GM12864 (cell line): Measurements from ENCODE around the gene FNDC1.

ENCODE experiments used
- DNase-seq: peaks from one replicate; pipeline ENCODE4 v3.0.0-alpha.2; 2011; ENCODE audit warnings: low read depth
- H3K4me3 ChIP-seq: 2 replicates; pipeline ENCODE4 v1.5.1; 2011; ENCODE audit warnings: mild to moderate bottlenecking, low read depth, low read length, control low read depth
- TF ChIP-seq, protein P1 (sequence below): IDR thresholded peaks from 2 replicates; pipeline ENCODE4 v1.5.1; 2011; ENCODE audit warnings: low read depth, mild to moderate bottlenecking, moderate library complexity, low read length, control low read depth, inconsistent platforms; ENCODE audit errors: missing control alignments

FNDC1 gene

DNA sequence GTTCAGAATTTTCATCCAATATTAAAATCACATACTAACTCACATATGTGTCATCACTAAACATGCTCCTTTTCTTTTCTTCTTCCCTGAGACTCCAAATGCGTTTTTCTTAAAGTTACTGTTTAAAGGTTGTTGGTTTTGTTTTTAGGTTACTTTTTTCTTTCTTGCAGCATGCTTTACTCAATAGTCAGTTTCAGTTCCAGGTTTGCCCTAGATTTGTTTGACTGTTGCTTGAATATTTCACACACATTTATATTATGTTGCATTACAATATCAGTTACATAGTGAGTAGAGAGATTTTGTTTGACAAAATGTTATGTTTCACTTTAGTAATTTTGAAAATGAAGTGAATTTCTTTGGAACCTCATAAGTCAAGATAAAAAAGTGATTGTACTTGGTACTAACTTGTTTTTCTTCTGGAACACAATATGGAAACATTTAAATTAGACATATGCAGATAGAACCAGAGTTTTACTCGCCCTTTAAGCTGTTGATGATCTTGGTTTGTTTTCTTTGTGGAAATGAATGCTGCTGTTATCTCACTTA lies 27.3 kb downstream of the FNDC1 start:
- no peak overlapping the region for H3K4me3 ChIP-seq
- TF ChIP-seq, protein P1, sequence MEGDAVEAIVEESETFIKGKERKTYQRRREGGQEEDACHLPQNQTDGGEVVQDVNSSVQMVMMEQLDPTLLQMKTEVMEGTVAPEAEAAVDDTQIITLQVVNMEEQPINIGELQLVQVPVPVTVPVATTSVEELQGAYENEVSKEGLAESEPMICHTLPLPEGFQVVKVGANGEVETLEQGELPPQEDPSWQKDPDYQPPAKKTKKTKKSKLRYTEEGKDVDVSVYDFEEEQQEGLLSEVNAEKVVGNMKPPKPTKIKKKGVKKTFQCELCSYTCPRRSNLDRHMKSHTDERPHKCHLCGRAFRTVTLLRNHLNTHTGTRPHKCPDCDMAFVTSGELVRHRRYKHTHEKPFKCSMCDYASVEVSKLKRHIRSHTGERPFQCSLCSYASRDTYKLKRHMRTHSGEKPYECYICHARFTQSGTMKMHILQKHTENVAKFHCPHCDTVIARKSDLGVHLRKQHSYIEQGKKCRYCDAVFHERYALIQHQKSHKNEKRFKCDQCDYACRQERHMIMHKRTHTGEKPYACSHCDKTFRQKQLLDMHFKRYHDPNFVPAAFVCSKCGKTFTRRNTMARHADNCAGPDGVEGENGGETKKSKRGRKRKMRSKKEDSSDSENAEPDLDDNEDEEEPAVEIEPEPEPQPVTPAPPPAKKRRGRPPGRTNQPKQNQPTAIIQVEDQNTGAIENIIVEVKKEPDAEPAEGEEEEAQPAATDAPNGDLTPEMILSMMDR: no peak

DNA sequence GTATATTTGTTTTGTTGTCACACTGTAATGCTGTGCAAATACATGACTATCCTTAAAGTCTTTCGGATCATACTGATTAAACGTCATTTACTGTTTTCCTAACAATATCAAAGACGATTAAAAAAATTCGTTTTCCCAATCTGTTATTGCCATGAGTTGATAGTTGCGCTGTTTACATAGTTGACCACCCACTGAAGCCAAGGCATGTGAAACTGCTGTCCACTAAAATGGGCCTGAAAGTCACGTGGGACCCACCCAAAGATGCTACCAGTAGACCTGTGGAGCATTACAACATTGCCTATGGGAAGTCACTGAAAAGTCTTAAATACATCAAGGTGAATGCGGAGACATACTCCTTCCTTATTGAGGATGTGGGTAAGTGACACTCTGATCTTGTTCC lies 28.1 kb downstream of the FNDC1 start:
- no peak for DNase-seq
- H3K4me3 ChIP-seq: no peak overlapping the region
- TF ChIP-seq, protein P1: no peak

More for the DNA sequence above, 27.3 kb downstream of the FNDC1 start:
- no peak for DNase-seq

DNA sequence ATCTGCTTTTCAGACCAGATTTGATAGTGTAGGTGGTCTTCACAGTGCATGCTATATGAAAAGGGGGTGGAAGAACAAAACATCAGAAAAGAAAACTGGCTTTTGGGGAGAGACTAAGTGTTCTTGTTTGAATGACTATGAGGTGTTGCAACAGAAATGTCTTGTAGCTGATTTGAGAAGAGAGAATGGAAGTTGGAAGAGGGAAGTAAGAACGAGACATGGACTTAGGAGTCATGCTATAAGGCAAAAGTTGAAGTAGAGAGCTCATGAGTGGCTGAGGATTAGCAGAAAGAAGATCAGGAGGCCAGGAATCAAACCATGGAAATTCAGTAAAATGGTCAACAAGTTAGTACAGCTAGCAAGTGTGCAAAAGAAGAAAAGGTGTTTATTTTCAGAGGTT lies 32.1 kb downstream of the FNDC1 start:
- DNase-seq: no peak
- TF ChIP-seq, protein P1: no peak
- H3K4me3 ChIP-seq: no peak overlapping the region

DNA sequence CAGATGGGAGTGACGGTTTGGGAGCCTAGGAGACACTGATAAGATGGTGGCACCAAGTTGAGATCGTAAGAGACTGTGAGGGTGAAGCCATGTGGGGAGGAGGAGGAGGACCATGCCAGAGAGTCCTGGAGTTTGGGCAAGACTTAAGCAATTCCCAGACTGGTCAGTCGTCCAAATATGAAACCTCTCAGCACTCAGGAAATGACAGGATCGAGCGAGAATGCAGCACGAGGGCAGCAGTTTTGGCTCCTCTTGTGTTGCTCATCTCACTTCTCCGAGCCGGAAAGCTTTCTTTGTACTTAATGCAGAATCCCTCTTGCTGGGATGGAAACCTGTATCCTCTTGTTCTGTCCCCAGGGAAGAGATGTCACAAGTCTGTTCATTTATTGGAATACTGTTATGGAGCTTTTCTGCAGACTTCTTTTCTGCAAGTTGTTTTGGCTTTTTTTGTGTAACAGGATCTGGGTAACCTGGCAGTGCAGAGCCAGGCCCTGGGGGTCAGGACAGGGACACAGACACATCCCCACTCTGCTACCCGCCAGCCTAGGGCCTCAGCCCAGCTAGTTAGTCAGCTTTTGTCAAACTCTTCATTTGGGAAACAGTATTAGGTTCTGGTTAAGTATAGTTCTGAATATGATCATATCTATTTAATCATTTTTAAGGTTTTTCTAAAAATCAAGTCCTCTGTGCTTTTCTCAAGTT lies 34.3 kb downstream of the FNDC1 start:
- DNase-seq: no peak
- H3K4me3 ChIP-seq: no peak overlapping the region
- TF ChIP-seq, protein P1: no peak

DNA sequence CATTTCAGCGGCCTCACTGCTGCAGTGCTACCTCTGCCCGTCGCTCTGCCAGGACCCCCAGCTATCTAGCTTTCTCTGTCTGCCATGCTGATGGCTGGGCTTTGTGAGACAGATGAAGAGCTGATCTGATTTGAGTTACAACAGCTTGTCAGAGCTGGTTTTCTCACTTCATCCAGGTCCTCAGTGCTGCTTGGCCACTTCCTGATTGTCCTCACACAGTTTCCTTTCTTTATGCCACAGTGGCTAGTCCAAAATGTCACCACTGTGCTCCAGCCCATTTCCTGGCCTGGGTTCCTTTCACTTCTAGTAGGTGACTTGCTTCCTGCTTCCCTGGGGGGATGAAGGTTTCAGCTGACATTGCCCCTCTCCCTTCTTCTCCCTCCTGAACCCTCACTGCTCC lies 35.4 kb downstream of the FNDC1 start:
- no peak overlapping the region for H3K4me3 ChIP-seq
- TF ChIP-seq, protein P1: no peak
- DNase-seq: no peak

DNA sequence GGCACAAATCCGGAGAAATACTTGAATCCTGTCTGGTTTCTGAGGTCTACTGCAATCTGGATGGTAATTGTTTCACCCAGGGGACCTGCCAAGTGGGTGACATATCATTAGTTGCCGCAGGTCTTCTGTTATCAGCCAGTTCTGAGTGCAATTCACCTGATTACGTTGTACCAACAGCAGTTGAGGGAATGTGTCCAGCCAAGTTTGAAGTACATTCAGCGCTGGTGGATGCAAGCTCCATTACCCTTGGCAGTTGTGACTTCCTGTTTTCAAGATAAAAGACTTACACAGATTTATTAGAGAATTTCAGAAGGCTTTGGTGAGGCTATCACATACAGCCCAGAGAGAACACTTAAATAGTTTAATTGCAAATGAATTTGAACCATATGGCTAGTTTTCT lies 42.8 kb downstream of the FNDC1 start:
- H3K4me3 ChIP-seq: no peak overlapping the region
- TF ChIP-seq, protein P1: no peak
- no peak for DNase-seq

DNA sequence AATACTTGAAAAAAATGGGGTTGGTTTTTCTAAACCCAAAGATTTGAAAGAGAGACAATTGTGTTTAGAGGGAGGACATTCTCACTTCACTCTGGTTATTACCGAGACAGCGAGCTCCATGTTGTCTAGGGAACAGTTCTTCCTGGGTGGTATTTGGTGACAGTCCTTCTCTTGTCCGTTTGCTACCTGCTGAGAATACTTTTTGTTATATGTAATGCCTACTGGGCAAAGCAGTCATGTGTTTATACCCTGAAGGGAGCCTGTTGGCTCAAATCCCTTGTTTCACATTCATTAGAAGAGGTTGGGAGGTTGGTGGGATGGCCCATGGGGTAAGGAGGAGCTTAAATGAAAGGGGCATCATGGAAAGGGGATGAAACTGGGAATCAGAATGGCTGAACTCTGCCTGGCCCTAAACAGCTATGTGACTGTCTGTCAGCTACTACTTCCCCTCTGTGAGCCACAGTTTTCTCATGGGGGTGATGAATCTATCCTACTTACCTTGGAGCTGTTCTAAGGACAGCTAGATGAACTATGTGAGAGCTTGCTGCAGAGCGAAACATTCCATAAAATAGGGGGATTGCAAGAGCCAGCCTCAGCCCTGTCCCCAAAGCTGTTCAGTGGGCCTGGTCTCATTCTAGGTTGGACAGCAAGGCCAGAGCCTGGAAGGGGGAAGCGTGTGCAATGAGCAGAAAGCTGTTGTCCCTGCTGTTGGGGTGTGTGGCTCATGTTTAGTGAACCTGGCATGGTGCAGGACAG lies 43.5 kb downstream of the FNDC1 start:
- TF ChIP-seq, protein P1: no peak
- H3K4me3 ChIP-seq: no peak overlapping the region
- DNase-seq: no peak
